Heart right ventricle (tissue), 16 donors: ENCODE results near the gene PFKFB2. TPM values are rescaled to one million over a fixed set of nuclear protein-coding genes. Genes with fewer than 3 reads are reported as not detected.

ENCODE experiments used
- ATAC-seq, 8 donors: fragments of 200-7000 bp; cut with Tn5 transposase; one replicate each; pipeline ENCODE4 v1.9.1; 2020; ENCODE audit warnings: mild to moderate bottlenecking in 8 of 8, moderate library complexity in 8 of 8, moderate number of reproducible peaks in 1 of 8
- DNase-seq, 2 donors: peaks; one replicate each; pipeline ENCODE4 v3.0.0-alpha.2; 2020
- H3K27ac ChIP-seq, 10 donors: fragments of 200-600 bp; sonication (generic) in 2 of 10; one replicate each; pipeline versions ENCODE4 v1.5.0 to v1.8.0; 2020 to 2022; ENCODE audit warnings: mild to moderate bottlenecking in 3 of 10
- H3K27me3 ChIP-seq, 7 donors: fragments of 200-600 bp; one replicate each; pipeline ENCODE4 v1.8.0; 2021 to 2022; ENCODE audit warnings: mild to moderate bottlenecking in 2 of 7
- H3K36me3 ChIP-seq, 9 donors: fragments of 200-600 bp; sonication (generic) in 1 of 9; one replicate each; pipeline versions ENCODE4 v1.5.0 to v1.8.0; 2020 to 2022; ENCODE audit warnings: mild to moderate bottlenecking in 2 of 9
- H3K4me1 ChIP-seq, 9 donors: fragments of 200-600 bp; sonication (generic) in 1 of 9; one replicate each; pipeline versions ENCODE4 v1.5.0 to v1.8.0; 2020 to 2022; ENCODE audit warnings: mild to moderate bottlenecking in 4 of 9
- H3K4me3 ChIP-seq, 10 donors: fragments of 200-600 bp; sonication (generic) in 2 of 10; one replicate each; pipeline versions ENCODE4 v1.5.0 to v1.8.0; 2020 to 2022; ENCODE audit warnings: mild to moderate bottlenecking in 7 of 10, moderate library complexity in 2 of 10
- H3K9me3 ChIP-seq, 11 donors: fragments of 200-600 bp in 10 of 11; sonication (generic) in 2 of 11; one replicate each; pipeline versions ENCODE4 v1.5.0 to v1.8.0; 2013 to 2022; ENCODE audit warnings: mild to moderate bottlenecking in 2 of 11, control low read depth in 1 of 11, moderate library complexity in 1 of 11
- CTCF ChIP-seq, 9 donors: fragments of 200-600 bp; sonication (generic) in 2 of 9; IDR thresholded peaks; one replicate each; pipeline versions ENCODE4 v1.5.0 to v1.8.0; 2021 to 2022; ENCODE audit warnings: antibody characterized with exemption in 9 of 9, mild to moderate bottlenecking in 5 of 9, moderate library complexity in 1 of 9
- WGBS, 2 donors: extraction: QIAGEN DNeasy Blood & Tissue Kit; methylation state at CpG; one replicate each; pipeline ENCODE4 v1.1.7; 2013; ENCODE audit warnings: inconsistent platforms in 1 of 2; 5-methylcytosine and 5-hydroxymethylcytosine counted together
- intact Hi-C, 10 donors: fragments of 100-400 bp; cut with DNase I; formaldehyde crosslinking; loops; one replicate each; pipeline versions ENCODE4 v1.11.1 to v1.14.2; 2022
- polyA plus RNA-seq, 2 donors: library from polyadenylated mRNA; stranded (reverse); fragments of 200-250 nt; gene quantifications; one replicate each; pipeline ENCODE4 v1.2.3, GENCODE V29; 2013
- total RNA-seq, 10 donors: library from RNA; stranded (reverse); fragmentation: NEBNext Ultra II Directional in 3 of 10; extraction: Animal tissue kit (Norgen Biotek cat#: 25700) in 3 of 10; gene quantifications; one replicate each; pipeline versions ENCODE4 v1.2.1 to v1.2.4, GENCODE V29; 2021 to 2023
- donor health status: Arrhythmogenic right ventricular cardiomyopathy.
- donor health status: ischemic (EF 13 %, LVEDD 7.1; RV severe dilation, severe dysfunction).
- donor health status: healthy with polysubstance abuse.
- donor health status: DM: no; HTN: yes; CAD: no.
- donor health status: DM: no; HTN: no; CAD: no.
- donor health status: ischemic (EF 25% LVEDD 6.9; RV normal size, moderate dysfunction).
- donor health status: ischemic (EF 25% LVEDD 5.7; RV mildly dilated, moderate dysfunction).
- donor health status: healthy.
- donor health status: DM: yes; HTN: yes; CAD: no.
- donor health status: Ischemic cardiomyopathy.
- donor health status: ischemic (EF 35%, LVEDD 5.7; RV mildly dilated, moderate dysfunction).
- donor health status: nonischemic (EF 11% LVEDD 7.7; RV severe dilation, severe dysfunction).
- donor health status: DM: yes; HTN: yes; CAD: no.
- donor health status: PGD.
- donor health status: ischemic (EF 29% LVEDD 5.4; RV normal size, mild dysfunction).
- donor health status: nonischemic (EF 23%, LVEDD 6.1; RV moderate dilation, normal function).

PFKFB2 gene
- total and polyA plus RNA-seq, 12 donors, result 5.2 to 161 (median 69.2) TPM

- no peaks in the 10 kb centered on the region for H3K9me3 ChIP-seq
- ATAC-seq (peak; percentile 62 to 86 (median 80)), DNase-seq (peak in 1 of 2 donors; percentile 74)
- H3K4me1 ChIP-seq, result peaks cover 0 to 58% (median 21%) of the 10 kb centered on the region in 9 donors
- 29 to 36% methylated on average over 6 of the region's 6 CpGs for WGBS, 2 donors
- H3K36me3 ChIP-seq, result peaks cover 0 to 80% (median 5%) of the 10 kb centered on the region in 9 donors
- TF ChIP-seq CTCF (IDR thresholded peaks at IDR 0.05), result peak; percentile 71 to 94 (median 88)
- H3K27ac ChIP-seq, result peak overlapping the region in 5 of 10 donors; percentile 12 to 69 (median 42)
- H3K4me3 ChIP-seq, result no peak overlapping the region
- no peaks in the 10 kb centered on the region for H3K27me3 ChIP-seq
- intact Hi-C loops, result loop anchor here in 3 of 10 donors (1.0 to 10.0 kb wide), 4 partner anchors 27 to 443 kb away; partner anchors contain the start of genes DYRK3 (in 1 of the 3), FCMR (in 1 of the 3) and YOD1 (in 1 of the 3)
Measured at GRCh38 chr1:207077470-207078377, 24.6 kb downstream of the PFKFB2 start.

- peaks cover 0 to 71% (median 5%) of the 10 kb centered on the region in 9 donors for H3K36me3 ChIP-seq
- H3K27me3 ChIP-seq, result no peaks in the 10 kb centered on the region
- no peak overlapping the region for H3K27ac ChIP-seq
- intact Hi-C loops, result loop anchor here in 2 of 10 donors (10.0 kb wide), 2 partner anchors 154 to 444 kb away; partner anchors contain the start of genes DYRK3 (in 1 of the 2) and FCMR (in 1 of the 2)
- 85 to 86% methylated on average over 11 of the region's 11 CpGs for WGBS, 2 donors
- H3K9me3 ChIP-seq, result no peaks in the 10 kb centered on the region
- H3K4me3 ChIP-seq, result no peak overlapping the region
- peaks cover 0 to 48% (median 21%) of the 10 kb centered on the region in 9 donors for H3K4me1 ChIP-seq
- no peak for TF ChIP-seq CTCF (IDR thresholded peaks at IDR 0.05)
- ATAC-seq, result peak in 1 of 8 donors; percentile 45
- DNase-seq, result no peak
Measured at GRCh38 chr1:207078578-207079132, 25.6 kb downstream of the PFKFB2 start.

GRCh38 chr1:207079706-207080241 is 26.7 kb downstream of the PFKFB2 start:
- Histone ChIP-seq H3K9me3 (no peaks in the 10 kb centered on the region), H3K4me3 (no peak overlapping the region), H3K27ac (no peak overlapping the region), H3K4me1 (peaks cover 0 to 37% (median 15%) of the 10 kb centered on the region in 9 donors), H3K27me3 (no peaks in the 10 kb centered on the region), H3K36me3 (peaks cover 0 to 59% (median 5%) of the 10 kb centered on the region in 9 donors)
- WGBS, 2 donors, result 76 to 84% methylated on average over 6 of the region's 6 CpGs
- DNase-seq (no peak), ATAC-seq (no peak)
- TF ChIP-seq CTCF (IDR thresholded peaks at IDR 0.05), result no peak
- intact Hi-C loops, result loop anchor here in 6 of 10 donors (5.0 to 10.0 kb wide), 7 partner anchors 155 to 445 kb away; partner anchors contain the start of genes CD55 (in 3 of the 6), DYRK3 (in 1 of the 6) and FCMR (in 1 of the 6)

GRCh38 chr1:207081088-207081487 is 28.0 kb downstream of the PFKFB2 start:
- Histone ChIP-seq H3K27ac (no peak overlapping the region), H3K4me3 (no peak overlapping the region), H3K9me3 (no peaks in the 10 kb centered on the region), H3K4me1 (peaks cover 0 to 29% (median 14%) of the 10 kb centered on the region in 9 donors), H3K36me3 (peaks cover 0 to 46% (median 0%) of the 10 kb centered on the region in 9 donors), H3K27me3 (no peaks in the 10 kb centered on the region)
- intact Hi-C loops, result loop anchor here in 5 of 10 donors (5.0 to 10.0 kb wide), 5 partner anchors 241 to 326 kb away; partner anchors contain the start of gene CD55 (in 3 of the 5)
- ATAC-seq, result no peak
- 61 to 65% methylated on average over 2 of the region's 2 CpGs for WGBS, 2 donors
- DNase-seq, result no peak
- no peak for TF ChIP-seq CTCF (IDR thresholded peaks at IDR 0.05)
